Measurements from ENCODE around the gene SLC39A5.

DNA sequence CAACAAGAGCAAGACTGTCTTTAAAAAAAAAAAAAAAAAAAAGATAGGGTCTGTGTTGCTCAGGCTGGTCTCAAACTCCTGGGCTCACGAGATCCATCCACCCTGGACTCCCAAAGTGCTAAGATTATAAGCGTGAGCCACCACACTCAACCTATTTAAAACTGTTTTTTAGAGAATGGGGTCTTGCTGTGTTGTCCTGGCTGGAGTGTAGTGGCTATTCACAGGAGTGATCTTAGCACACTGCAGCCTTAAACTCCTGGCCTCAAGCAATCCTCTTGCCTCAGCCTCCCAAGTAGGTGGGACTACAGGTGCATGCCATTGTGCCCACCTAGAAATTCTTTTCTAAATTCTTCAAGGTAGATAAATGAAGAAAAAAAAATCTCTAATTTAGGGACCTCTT lies 44.4 kb downstream of the SLC39A5 start:
- TF ChIP-seq POLR2AphosphoS5 (IDR thresholded peaks at IDR 0.05) (no peak), EZH2 (IDR thresholded peaks at IDR 0.05; ENCODE audit: borderline replicate concordance, insufficient read depth, low read length, poor library complexity, severe bottlenecking) (no peak)
- TF ChIP-seq, protein P1, sequence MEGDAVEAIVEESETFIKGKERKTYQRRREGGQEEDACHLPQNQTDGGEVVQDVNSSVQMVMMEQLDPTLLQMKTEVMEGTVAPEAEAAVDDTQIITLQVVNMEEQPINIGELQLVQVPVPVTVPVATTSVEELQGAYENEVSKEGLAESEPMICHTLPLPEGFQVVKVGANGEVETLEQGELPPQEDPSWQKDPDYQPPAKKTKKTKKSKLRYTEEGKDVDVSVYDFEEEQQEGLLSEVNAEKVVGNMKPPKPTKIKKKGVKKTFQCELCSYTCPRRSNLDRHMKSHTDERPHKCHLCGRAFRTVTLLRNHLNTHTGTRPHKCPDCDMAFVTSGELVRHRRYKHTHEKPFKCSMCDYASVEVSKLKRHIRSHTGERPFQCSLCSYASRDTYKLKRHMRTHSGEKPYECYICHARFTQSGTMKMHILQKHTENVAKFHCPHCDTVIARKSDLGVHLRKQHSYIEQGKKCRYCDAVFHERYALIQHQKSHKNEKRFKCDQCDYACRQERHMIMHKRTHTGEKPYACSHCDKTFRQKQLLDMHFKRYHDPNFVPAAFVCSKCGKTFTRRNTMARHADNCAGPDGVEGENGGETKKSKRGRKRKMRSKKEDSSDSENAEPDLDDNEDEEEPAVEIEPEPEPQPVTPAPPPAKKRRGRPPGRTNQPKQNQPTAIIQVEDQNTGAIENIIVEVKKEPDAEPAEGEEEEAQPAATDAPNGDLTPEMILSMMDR (IDR thresholded peaks at IDR 0.05; ENCODE audit: poor library complexity, severe bottlenecking) = no peak
- TF ChIP-seq, protein P2, sequence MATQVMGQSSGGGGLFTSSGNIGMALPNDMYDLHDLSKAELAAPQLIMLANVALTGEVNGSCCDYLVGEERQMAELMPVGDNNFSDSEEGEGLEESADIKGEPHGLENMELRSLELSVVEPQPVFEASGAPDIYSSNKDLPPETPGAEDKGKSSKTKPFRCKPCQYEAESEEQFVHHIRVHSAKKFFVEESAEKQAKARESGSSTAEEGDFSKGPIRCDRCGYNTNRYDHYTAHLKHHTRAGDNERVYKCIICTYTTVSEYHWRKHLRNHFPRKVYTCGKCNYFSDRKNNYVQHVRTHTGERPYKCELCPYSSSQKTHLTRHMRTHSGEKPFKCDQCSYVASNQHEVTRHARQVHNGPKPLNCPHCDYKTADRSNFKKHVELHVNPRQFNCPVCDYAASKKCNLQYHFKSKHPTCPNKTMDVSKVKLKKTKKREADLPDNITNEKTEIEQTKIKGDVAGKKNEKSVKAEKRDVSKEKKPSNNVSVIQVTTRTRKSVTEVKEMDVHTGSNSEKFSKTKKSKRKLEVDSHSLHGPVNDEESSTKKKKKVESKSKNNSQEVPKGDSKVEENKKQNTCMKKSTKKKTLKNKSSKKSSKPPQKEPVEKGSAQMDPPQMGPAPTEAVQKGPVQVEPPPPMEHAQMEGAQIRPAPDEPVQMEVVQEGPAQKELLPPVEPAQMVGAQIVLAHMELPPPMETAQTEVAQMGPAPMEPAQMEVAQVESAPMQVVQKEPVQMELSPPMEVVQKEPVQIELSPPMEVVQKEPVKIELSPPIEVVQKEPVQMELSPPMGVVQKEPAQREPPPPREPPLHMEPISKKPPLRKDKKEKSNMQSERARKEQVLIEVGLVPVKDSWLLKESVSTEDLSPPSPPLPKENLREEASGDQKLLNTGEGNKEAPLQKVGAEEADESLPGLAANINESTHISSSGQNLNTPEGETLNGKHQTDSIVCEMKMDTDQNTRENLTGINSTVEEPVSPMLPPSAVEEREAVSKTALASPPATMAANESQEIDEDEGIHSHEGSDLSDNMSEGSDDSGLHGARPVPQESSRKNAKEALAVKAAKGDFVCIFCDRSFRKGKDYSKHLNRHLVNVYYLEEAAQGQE (IDR thresholded peaks at IDR 0.05; ENCODE audit: borderline replicate concordance) = no peak
